Cardiac fibroblast (primary cell): ENCODE measurements around the gene SPOCK3.

Source experiments
- DNase-seq, 2 donors: peaks; one replicate each; pipeline versions ENCODE4 v3.0.0 to v3.0.0-alpha.2; 2010; ENCODE audit warnings: low read depth in 2 of 2
- H3K4me3 ChIP-seq, 2 donors: replicated peaks in 1 of 2; 1 replicate in 1 of 2; 2 replicates in 1 of 2; pipeline ENCODE4 v1.5.1; 2011; ENCODE audit warnings: low read depth in 2 of 2, low read length in 2 of 2, mild to moderate bottlenecking in 2 of 2, moderate library complexity in 1 of 2
- TF ChIP-seq, protein P1 (sequence below): IDR thresholded peaks from one replicate; pipeline ENCODE4 v1.5.1; 2011; ENCODE audit warnings: low read depth, mild to moderate bottlenecking, low read length, inconsistent platforms

The SPOCK3 gene

DNA sequence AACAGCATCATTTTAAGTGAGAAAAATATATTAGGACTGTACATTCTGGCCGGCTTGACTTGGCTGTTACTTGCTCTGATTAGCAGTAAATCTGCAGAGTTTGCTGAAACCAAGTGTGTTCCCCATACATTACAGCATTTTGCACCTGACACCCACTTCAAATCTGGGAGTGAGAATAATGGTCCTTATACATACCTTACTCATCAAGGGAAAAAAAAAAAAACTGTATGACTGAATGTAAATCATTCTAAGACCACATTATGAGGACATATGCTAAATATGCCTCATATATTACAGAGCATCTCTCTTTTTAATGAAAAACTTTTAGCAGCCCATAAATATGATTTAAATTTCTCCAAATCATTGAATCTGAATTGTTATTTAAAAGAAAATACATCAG lies 406.7 kb downstream of the SPOCK3 start:
- TF ChIP-seq, protein P1, sequence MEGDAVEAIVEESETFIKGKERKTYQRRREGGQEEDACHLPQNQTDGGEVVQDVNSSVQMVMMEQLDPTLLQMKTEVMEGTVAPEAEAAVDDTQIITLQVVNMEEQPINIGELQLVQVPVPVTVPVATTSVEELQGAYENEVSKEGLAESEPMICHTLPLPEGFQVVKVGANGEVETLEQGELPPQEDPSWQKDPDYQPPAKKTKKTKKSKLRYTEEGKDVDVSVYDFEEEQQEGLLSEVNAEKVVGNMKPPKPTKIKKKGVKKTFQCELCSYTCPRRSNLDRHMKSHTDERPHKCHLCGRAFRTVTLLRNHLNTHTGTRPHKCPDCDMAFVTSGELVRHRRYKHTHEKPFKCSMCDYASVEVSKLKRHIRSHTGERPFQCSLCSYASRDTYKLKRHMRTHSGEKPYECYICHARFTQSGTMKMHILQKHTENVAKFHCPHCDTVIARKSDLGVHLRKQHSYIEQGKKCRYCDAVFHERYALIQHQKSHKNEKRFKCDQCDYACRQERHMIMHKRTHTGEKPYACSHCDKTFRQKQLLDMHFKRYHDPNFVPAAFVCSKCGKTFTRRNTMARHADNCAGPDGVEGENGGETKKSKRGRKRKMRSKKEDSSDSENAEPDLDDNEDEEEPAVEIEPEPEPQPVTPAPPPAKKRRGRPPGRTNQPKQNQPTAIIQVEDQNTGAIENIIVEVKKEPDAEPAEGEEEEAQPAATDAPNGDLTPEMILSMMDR = no peak
- DNase-seq = no peak
- no peak overlapping the region for H3K4me3 ChIP-seq

DNA sequence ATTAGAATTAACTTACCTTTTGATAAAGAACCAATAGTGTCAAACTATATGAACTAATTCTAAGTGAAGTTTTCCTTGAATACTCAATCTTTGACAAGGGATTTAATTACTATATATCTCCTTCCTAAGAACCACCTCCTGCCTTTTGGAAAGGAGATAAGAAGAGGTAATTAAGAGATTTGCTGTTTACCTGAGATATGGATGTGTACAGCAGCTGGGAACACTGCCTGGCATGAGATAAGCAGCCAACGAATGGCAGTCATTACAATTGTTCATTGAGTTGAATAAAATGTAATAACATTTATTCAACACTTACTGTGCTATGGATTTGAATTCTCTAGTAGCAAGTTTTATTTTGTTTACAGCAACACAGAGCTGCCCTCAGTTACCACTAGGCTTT lies 407.1 kb downstream of the SPOCK3 start:
- TF ChIP-seq, protein P1 = no peak
- no peak overlapping the region for H3K4me3 ChIP-seq

DNA sequence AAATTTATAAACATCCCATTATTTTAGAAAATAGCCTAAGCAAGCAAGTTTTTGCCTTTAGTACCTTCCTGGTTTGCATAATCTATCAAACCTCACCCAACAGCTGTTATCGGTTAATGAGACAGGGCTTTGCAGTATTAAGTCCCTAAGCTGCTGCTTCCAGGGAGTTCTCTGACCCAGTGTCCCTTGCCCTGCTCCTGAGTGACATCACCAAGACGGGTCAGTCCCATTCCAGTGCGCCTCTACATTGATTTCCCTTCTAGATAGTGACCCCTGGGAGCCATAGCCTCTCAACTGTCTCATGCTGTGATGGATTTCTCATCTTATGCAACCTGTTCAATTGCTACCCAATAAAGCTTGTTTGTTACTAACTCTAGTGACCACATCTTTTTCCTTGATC lies 410.4 kb downstream of the SPOCK3 start:
- no peak overlapping the region for H3K4me3 ChIP-seq
- TF ChIP-seq, protein P1 = no peak
- DNase-seq = no peak

More for the DNA sequence above, 407.1 kb downstream of the SPOCK3 start:
- DNase-seq = no peak

DNA sequence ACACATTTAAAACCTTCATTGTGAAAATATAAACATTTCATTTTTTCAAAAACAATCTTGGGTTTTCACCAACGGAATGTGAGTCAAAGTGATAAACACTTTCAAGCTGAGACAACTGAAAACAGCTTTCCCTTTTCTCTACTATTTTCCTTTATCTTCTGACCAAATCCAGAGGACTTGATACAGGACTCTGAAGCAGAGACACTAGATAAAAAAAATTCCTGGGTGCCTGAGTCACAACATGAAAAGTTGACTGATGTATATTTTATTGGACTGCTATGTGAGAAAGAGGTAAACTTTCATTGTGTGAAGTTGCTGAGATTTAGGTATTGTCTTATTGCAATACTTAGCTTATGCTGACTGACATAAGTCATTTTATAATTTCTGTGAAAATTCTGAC lies 411.2 kb downstream of the SPOCK3 start:
- H3K4me3 ChIP-seq = no peak overlapping the region
- peak in 1 of 2 donors; percentile 0 for DNase-seq
- TF ChIP-seq, protein P1 = no peak

DNA sequence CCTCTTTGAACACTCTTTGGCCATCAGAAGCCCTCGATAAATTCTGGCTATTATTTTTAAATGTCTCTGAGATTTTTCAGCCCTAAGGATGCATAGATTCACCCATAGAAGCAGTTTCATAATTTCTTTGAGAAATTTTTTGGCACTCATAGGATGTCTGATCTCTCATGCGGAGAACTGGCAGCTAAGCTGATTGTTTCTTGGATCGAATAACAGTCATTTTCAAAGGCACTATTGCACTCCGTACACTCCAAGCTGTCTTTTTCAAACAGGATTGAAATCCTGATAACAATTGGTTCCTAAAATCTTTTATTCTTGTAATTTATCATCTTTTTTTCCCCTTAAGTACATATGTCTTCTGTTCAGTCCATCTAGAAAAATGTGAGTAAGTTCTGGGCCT lies 411.9 kb downstream of the SPOCK3 start:
- no peak for DNase-seq
- no peak overlapping the region for H3K4me3 ChIP-seq
- TF ChIP-seq, protein P1 = no peak

DNA sequence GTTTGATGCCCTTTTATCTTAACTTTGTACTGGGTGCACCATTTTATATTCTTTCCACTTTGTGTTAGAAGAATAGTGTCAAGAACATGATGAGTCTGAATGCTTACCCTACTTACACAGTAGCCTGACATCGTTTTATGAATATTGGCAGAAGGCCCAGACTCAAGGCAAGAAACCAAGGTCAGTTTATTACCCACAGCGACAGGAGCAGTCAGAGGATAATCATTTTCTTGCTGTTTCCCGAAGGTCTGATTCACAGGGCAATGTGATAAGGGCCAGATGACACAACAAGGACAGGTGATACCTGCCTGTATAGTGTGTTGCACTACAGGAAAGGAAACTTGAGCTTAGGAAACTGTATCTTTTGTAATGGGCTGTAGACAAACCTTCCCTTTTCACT lies 417.4 kb downstream of the SPOCK3 start:
- no peak for DNase-seq
- TF ChIP-seq, protein P1 = no peak
- no peak overlapping the region for H3K4me3 ChIP-seq

DNA sequence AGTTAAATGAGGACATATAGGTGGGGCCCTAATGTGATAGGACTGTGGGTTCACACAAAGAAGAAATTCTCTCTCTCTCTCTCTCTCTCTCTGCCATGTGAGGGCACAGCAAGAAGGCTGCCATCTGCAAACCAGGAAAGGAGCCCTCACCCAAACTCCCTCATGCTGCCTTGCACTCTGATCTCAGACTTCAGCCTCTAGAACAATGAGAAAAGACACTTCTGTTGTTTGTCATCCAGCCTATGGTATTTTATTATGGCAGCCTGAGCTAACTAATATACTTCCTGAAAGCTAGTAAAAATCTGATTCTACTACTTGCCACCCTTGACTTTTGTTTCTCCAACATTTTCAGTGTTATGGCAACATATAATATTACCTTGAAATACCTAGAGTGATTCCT lies 425.9 kb downstream of the SPOCK3 start:
- no peak overlapping the region for H3K4me3 ChIP-seq
- DNase-seq = no peak
- TF ChIP-seq, protein P1 = no peak
